ENCODE data around the gene SMYD3.

DNA sequence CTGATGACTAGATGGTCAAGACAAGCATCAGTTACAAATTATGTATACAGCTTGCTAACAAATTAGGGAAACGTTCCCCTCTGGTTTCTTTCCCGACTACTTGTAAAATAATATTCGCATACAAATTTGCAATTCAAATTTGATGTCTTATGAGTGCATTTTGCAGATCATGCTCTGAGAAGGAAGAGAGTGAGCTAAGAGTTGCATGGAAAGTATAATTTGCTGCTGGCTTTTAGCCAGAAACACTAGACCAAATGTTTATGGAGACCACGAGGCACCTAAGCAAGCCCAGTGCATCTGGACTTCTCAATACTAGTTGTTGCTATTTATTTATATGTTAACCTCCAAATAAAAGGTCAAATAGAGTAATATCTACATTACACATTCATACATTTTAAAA is 216.0 kb downstream of the SMYD3 start:
- no peak for TF ChIP-seq EP300 (IDR thresholded peaks at IDR 0.05)
- TF ChIP-seq, protein P1, sequence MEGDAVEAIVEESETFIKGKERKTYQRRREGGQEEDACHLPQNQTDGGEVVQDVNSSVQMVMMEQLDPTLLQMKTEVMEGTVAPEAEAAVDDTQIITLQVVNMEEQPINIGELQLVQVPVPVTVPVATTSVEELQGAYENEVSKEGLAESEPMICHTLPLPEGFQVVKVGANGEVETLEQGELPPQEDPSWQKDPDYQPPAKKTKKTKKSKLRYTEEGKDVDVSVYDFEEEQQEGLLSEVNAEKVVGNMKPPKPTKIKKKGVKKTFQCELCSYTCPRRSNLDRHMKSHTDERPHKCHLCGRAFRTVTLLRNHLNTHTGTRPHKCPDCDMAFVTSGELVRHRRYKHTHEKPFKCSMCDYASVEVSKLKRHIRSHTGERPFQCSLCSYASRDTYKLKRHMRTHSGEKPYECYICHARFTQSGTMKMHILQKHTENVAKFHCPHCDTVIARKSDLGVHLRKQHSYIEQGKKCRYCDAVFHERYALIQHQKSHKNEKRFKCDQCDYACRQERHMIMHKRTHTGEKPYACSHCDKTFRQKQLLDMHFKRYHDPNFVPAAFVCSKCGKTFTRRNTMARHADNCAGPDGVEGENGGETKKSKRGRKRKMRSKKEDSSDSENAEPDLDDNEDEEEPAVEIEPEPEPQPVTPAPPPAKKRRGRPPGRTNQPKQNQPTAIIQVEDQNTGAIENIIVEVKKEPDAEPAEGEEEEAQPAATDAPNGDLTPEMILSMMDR (IDR thresholded peaks at IDR 0.05): no peak
